Right renal pelvis (tissue), 4 donors: ENCODE data around the gene FOXL3. TPM values are rescaled to one million over a fixed set of nuclear protein-coding genes. Genes with fewer than 3 reads are reported as not detected.
"Not testable (repeated sequence)": the region's sequence is repeated elsewhere in the genome, so short reads cannot be mapped to it uniquely, and the experiment has no call there.

Source experiments
- DNase-seq, 4 donors: peaks; one replicate each; pipeline ENCODE4 v3.0.0-alpha.2; 2013; ENCODE audit warnings: low read depth in 4 of 4, low spot score in 3 of 4, missing footprints in 1 of 4
- polyA plus RNA-seq, 4 donors: library from polyadenylated mRNA; unstranded; fragments of 120-200 nt; gene quantifications; one replicate each; pipeline ENCODE4 v1.2.1, GENCODE V29; 2013; ENCODE audit not compliant: insufficient read length in 4 of 4

Gene FOXL3
- polyA plus RNA-seq, 4 donors, result 0.09 TPM; not detected in 3

GRCh38 chr7:335358-336148 is 45.6 kb downstream of the FOXL3 start:
- no peak for DNase-seq

GRCh38 chr7:336149-336533 is 46.2 kb downstream of the FOXL3 start:
- not testable (repeated sequence) for DNase-seq

- DNase-seq, result no peak
These were observed 47.0 kb downstream of the FOXL3 start for GRCh38 chr7:336810-337566.

- DNase-seq, result no peak
These were observed 47.6 kb downstream of the FOXL3 start for GRCh38 chr7:337567-337951.

GRCh38 chr7:338295-339061 is 48.5 kb downstream of the FOXL3 start:
- no peak for DNase-seq

- no peak for DNase-seq
These were observed 49.0 kb downstream of the FOXL3 start for GRCh38 chr7:339062-339342.

- no peak for DNase-seq
These were observed 49.7 kb downstream of the FOXL3 start for GRCh38 chr7:339696-340095.

- DNase-seq, result no peak
These were observed 50.4 kb downstream of the FOXL3 start for GRCh38 chr7:340200-340937.

Other genes with a start within 250 kb of the FOXL3 start
- 10 to 100 TPM; 62.1 to 78.7 (median 70.8) TPM for gene FAM20C, start 97.6 kb upstream of the FOXL3 start, polyA plus RNA-seq
- gene PDGFA, start 229.7 kb downstream of the FOXL3 start, polyA plus RNA-seq, result 10 to 100 TPM; 43.2 to 58.4 (median 50.7) TPM